ENCODE data around the gene ZNF391.
"Not testable (repeated sequence)": the region's sequence is repeated elsewhere in the genome, so short reads cannot be mapped to it uniquely, and the experiment has no call there.

Gene ZNF391

GRCh38 chr6:27419363-27419762, 30.8 kb downstream of the ZNF391 start:
- H4K20me1 ChIP-seq (ENCODE audit: insufficient read depth, low read length) = no peaks in the 10 kb centered on the region
- no peaks in the 10 kb centered on the region for H3K27me3 ChIP-seq (ENCODE audit: insufficient read depth, low read length)
- no peak overlapping the region for H3K9ac ChIP-seq (ENCODE audit: low read length)
- H3K4me3 ChIP-seq (ENCODE audit: low read depth, low read length, poor library complexity, severe bottlenecking) = no peak overlapping the region
- no peaks in the 10 kb centered on the region for H3K36me3 ChIP-seq (ENCODE audit: insufficient read depth, low read length)
- no peaks in the 10 kb centered on the region for H3K4me1 ChIP-seq (ENCODE audit: insufficient read depth, low read length, severe bottlenecking)
- peaks cover 4% of the 10 kb centered on the region for H3K9me3 ChIP-seq (ENCODE audit: low read length)
- TF ChIP-seq, protein P1, sequence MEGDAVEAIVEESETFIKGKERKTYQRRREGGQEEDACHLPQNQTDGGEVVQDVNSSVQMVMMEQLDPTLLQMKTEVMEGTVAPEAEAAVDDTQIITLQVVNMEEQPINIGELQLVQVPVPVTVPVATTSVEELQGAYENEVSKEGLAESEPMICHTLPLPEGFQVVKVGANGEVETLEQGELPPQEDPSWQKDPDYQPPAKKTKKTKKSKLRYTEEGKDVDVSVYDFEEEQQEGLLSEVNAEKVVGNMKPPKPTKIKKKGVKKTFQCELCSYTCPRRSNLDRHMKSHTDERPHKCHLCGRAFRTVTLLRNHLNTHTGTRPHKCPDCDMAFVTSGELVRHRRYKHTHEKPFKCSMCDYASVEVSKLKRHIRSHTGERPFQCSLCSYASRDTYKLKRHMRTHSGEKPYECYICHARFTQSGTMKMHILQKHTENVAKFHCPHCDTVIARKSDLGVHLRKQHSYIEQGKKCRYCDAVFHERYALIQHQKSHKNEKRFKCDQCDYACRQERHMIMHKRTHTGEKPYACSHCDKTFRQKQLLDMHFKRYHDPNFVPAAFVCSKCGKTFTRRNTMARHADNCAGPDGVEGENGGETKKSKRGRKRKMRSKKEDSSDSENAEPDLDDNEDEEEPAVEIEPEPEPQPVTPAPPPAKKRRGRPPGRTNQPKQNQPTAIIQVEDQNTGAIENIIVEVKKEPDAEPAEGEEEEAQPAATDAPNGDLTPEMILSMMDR (IDR thresholded peaks at IDR 0.05; ENCODE audit: low read length) = no peak
- no peak for TF ChIP-seq EZH2 (IDR thresholded peaks at IDR 0.05; ENCODE audit: borderline replicate concordance, low read length)
- H3F3A ChIP-seq (ENCODE audit: insufficient read depth, low read length) = no peaks in the 10 kb centered on the region
- H3K4me2 ChIP-seq (ENCODE audit: low read length) = no peak overlapping the region
- no peaks in the 10 kb centered on the region for H3K79me2 ChIP-seq (ENCODE audit: insufficient read depth, low read length)
- no peak overlapping the region for H2AFZ ChIP-seq (ENCODE audit: low read length)
- H3K9me2 ChIP-seq (ENCODE audit: low read depth, low read length) = no peaks in the 10 kb centered on the region
- H3K27ac ChIP-seq (ENCODE audit: low read depth, low read length, poor library complexity, severe bottlenecking) = no peak overlapping the region

GRCh38 chr6:27422651-27423332, 34.2 kb downstream of the ZNF391 start:
- H4K20me1 ChIP-seq (ENCODE audit: insufficient read depth, low read length) = no peaks in the 10 kb centered on the region
- no peak overlapping the region for H3K4me2 ChIP-seq (ENCODE audit: low read length)
- TF ChIP-seq, protein P1 (IDR thresholded peaks at IDR 0.05; ENCODE audit: low read length) = no peak
- no peak for TF ChIP-seq EZH2 (IDR thresholded peaks at IDR 0.05; ENCODE audit: borderline replicate concordance, low read length)
- no peaks in the 10 kb centered on the region for H3K9me2 ChIP-seq (ENCODE audit: low read depth, low read length)
- H3K79me2 ChIP-seq (ENCODE audit: insufficient read depth, low read length) = no peaks in the 10 kb centered on the region
- H3K27ac ChIP-seq (ENCODE audit: low read depth, low read length, poor library complexity, severe bottlenecking) = no peak overlapping the region
- peaks cover 2% of the 10 kb centered on the region for H3K9me3 ChIP-seq (ENCODE audit: low read length)
- no peaks in the 10 kb centered on the region for H3K36me3 ChIP-seq (ENCODE audit: insufficient read depth, low read length)
- H3K9ac ChIP-seq (ENCODE audit: low read length) = no peak overlapping the region
- no peak overlapping the region for H2AFZ ChIP-seq (ENCODE audit: low read length)
- no peak overlapping the region for H3K4me3 ChIP-seq (ENCODE audit: low read depth, low read length, poor library complexity, severe bottlenecking)
- H3K4me1 ChIP-seq (ENCODE audit: insufficient read depth, low read length, severe bottlenecking) = no peaks in the 10 kb centered on the region
- H3K27me3 ChIP-seq (ENCODE audit: insufficient read depth, low read length) = no peaks in the 10 kb centered on the region
- H3F3A ChIP-seq (ENCODE audit: insufficient read depth, low read length) = no peaks in the 10 kb centered on the region

- H3K27me3 ChIP-seq (ENCODE audit: insufficient read depth, low read length); H3K27ac ChIP-seq (ENCODE audit: low read depth, low read length, poor library complexity, severe bottlenecking); H3F3A ChIP-seq (ENCODE audit: insufficient read depth, low read length); H3K4me1 ChIP-seq (ENCODE audit: insufficient read depth, low read length, severe bottlenecking); H3K79me2 ChIP-seq (ENCODE audit: insufficient read depth, low read length); H4K20me1 ChIP-seq (ENCODE audit: insufficient read depth, low read length); H3K9me3 ChIP-seq (ENCODE audit: low read length); H3K36me3 ChIP-seq (ENCODE audit: insufficient read depth, low read length); H3K9me2 ChIP-seq (ENCODE audit: low read depth, low read length); H2AFZ ChIP-seq (ENCODE audit: low read length); H3K4me3 ChIP-seq (ENCODE audit: low read depth, low read length, poor library complexity, severe bottlenecking); H3K4me2 ChIP-seq (ENCODE audit: low read length); H3K9ac ChIP-seq (ENCODE audit: low read length): not testable (repeated sequence)
These were observed 36.3 kb downstream of the ZNF391 start for GRCh38 chr6:27424851-27425250.

GRCh38 chr6:27426045-27426620, 37.6 kb downstream of the ZNF391 start:
- Histone ChIP-seq H2AFZ (ENCODE audit: low read length) (no peak overlapping the region), H3F3A (ENCODE audit: insufficient read depth, low read length) (no peaks in the 10 kb centered on the region), H3K27me3 (ENCODE audit: insufficient read depth, low read length) (no peaks in the 10 kb centered on the region), H3K4me3 (ENCODE audit: low read depth, low read length, poor library complexity, severe bottlenecking) (no peak overlapping the region), H3K9me2 (ENCODE audit: low read depth, low read length) (no peaks in the 10 kb centered on the region), H4K20me1 (ENCODE audit: insufficient read depth, low read length) (no peaks in the 10 kb centered on the region), H3K9ac (ENCODE audit: low read length) (no peak overlapping the region), H3K4me1 (ENCODE audit: insufficient read depth, low read length, severe bottlenecking) (no peaks in the 10 kb centered on the region), H3K27ac (ENCODE audit: low read depth, low read length, poor library complexity, severe bottlenecking) (no peak overlapping the region), H3K9me3 (ENCODE audit: low read length) (no peaks in the 10 kb centered on the region; the same call in 1 of the 2 replicates), H3K4me2 (ENCODE audit: low read length) (no peak overlapping the region), H3K36me3 (ENCODE audit: insufficient read depth, low read length) (no peaks in the 10 kb centered on the region), H3K79me2 (ENCODE audit: insufficient read depth, low read length) (no peaks in the 10 kb centered on the region)
- TF ChIP-seq, protein P1 (IDR thresholded peaks at IDR 0.05; ENCODE audit: low read length) = no peak
- no peak for TF ChIP-seq EZH2 (IDR thresholded peaks at IDR 0.05; ENCODE audit: borderline replicate concordance, low read length)
